Caki2 (cell line): ENCODE data around the gene TAS1R1. TPM values are rescaled to one million over a fixed set of nuclear protein-coding genes. Genes with fewer than 3 reads are reported as not detected.

ENCODE experiments used
- DNase-seq: peaks from one replicate; pipeline ENCODE4 v3.0.0-alpha.2; 2015; ENCODE audit warnings: low read depth
- in situ Hi-C: cut with HindIII; loops from 2 replicates; pipeline ENCODE4 v1.10.0; 2016; ENCODE audit warnings: low sequenced_read_pairs, low pct_unique_long_range_greater_than_20kb, mixed read lengths
- total RNA-seq: library from RNA; depleted of rRNA; stranded (reverse); fragments of >200 nt; shearing (Covaris generic); gene quantifications from 2 replicates; pipeline ENCODE4 v1.2.3, GENCODE V29; 2014; ENCODE audit warnings: low replicate concordance; rRNA removed

Gene TAS1R1
- total RNA-seq, 1 experiment from 2014 or later: not detected

- in situ Hi-C loops: no loop called here
- DNase-seq: no peak
These were observed 66.6 kb downstream of the TAS1R1 start for GRCh38 chr1:6621429-6622391.

DNA sequence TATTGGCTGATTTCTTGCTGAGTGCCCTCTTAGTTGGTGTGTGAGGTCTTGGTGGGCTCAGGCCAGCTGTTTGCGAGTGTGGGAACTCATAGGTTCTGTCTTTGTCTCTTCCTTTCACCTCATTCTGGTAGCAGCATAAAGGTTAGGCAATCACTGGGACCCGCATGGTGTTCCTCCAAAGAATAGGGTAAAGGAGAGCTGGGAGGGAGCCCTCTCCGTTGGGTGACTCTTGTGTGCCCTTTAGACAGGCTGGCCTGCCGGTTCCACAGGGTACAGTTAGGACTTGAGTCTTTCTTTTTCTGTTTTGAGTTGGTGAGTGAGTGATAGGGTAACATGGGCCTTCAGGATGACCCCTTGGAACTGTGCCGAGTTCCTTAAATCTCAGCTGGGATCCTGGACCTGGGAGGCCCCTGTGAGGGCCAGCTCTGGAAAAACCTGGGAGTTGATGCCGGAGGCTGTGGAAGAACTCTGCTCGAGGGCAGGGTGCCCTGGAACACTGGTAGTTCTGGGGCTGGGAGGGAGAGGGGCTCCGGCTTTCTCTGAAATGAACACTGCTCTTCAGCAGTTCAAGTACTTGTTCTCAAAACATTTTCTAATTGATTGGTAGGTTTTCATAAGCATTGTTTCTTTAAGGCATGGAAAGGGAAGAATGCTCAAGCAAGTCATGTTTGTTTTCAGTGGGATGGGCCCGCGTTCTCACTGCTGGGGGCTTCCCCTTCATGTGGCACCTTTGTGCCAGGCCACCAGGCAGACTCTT lies 67.5 kb downstream of the TAS1R1 start:
- in situ Hi-C loops: no loop called here
- no peak for DNase-seq

GRCh38 chr1:6623269-6623965 lies 68.3 kb downstream of the TAS1R1 start:
- no peak for DNase-seq
- in situ Hi-C loops: no loop called here

GRCh38 chr1:6624710-6625583 lies 69.8 kb downstream of the TAS1R1 start, which contains the start of gene THAP3:
Gene THAP3, plus strand, starts transcription at chr1:6624868. Its CDS starts 351 bp downstream, at chr1:6625219.
- peak; percentile 81 for DNase-seq
- in situ Hi-C loops: no loop called here

- DNase-seq: peak; percentile 12
- in situ Hi-C loops: no loop called here
These were observed 70.6 kb downstream of the TAS1R1 start for GRCh38 chr1:6625584-6626149.

- in situ Hi-C loops: no loop called here
- DNase-seq: no peak
These were observed 71.9 kb downstream of the TAS1R1 start for GRCh38 chr1:6627031-6627430.

GRCh38 chr1:6627841-6628545 lies 72.9 kb downstream of the TAS1R1 start:
- in situ Hi-C loops: no loop called here

DNA sequence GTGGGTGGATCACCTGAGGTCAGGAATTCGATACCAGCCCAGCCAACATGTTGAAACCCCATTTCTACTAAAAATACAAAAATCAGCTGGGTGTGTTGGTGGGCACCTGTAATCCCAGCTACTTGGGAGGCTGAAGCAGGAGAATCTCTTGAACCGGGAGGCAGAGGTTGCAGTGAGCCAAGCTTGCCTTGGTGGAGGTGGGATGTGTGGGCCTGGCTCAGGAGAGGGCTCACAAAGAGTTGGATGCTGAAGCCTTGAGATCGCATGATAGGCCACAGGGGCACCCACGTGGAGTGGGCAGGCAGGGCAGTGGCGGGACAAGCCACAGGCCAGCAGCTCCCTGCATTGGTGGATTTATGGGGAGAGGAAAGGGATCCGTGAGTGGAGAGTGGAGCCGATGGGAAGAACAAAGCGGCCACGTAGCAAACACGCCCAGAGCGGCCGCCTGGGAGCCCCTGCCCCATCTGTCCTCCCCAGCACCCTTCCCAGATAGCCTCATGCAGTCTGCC lies 73.9 kb downstream of the TAS1R1 start:
- no peak for DNase-seq
- in situ Hi-C loops: no loop called here

More at GRCh38 chr1:6627841-6628545, 72.9 kb downstream of the TAS1R1 start:
- no peak for DNase-seq

Other genes starting within 250 kb of the TAS1R1 start
- 145 and 177 TPM in 2 replicates for gene ACOT7, start 161.5 kb upstream of the TAS1R1 start, total RNA-seq
- gene HES2, start 135.4 kb upstream of the TAS1R1 start, total RNA-seq: 1.5 and 1.8 TPM in 2 replicates
- 4.8 and 6.9 TPM in 2 replicates for gene ESPN, start 130.5 kb upstream of the TAS1R1 start, total RNA-seq
- 1.8 and 4.3 TPM in 2 replicates for gene TNFRSF25, start 89.1 kb upstream of the TAS1R1 start, total RNA-seq
- 3.3 and 4.9 TPM in 2 replicates for gene PLEKHG5, start 63.6 kb upstream of the TAS1R1 start, total RNA-seq
- gene NOL9, start 794 bp upstream of the TAS1R1 start, total RNA-seq: 11.2 and 25.5 TPM in 2 replicates
- 12.0 and 36.7 TPM in 2 replicates for gene ZBTB48, start 24.7 kb downstream of the TAS1R1 start, total RNA-seq
- 36.3 and 38.2 TPM in 2 replicates for gene KLHL21, start 47.6 kb downstream of the TAS1R1 start, total RNA-seq
- gene PHF13, start 58.4 kb downstream of the TAS1R1 start, total RNA-seq: 11.0 and 12.6 TPM in 2 replicates
- gene THAP3, start 69.6 kb downstream of the TAS1R1 start, total RNA-seq: 32.9 and 44.6 TPM in 2 replicates
- 34.8 and 36.9 TPM in 2 replicates for gene DNAJC11, start 146.5 kb downstream of the TAS1R1 start, total RNA-seq
- gene CAMTA1, start 230.1 kb downstream of the TAS1R1 start, total RNA-seq: 102 and 152 TPM in 2 replicates